Spleen (tissue), 7 donors: ENCODE measurements around the gene CDC34.

Experiments used
- POLR2A ChIP-seq, 3 donors: fragments of 450-650 bp; IDR thresholded peaks; one replicate each; pipeline ENCODE4 v1.5.1; 2017; ENCODE audit warnings: antibody characterized with exemption in 3 of 3, mild to moderate bottlenecking in 1 of 3
- TF ChIP-seq, protein P1 (sequence below), 11 experiments: fragments of 200-600 bp in 7 of 11; fragments of 450-650 bp in 4 of 11; sonication (generic) in 4 of 11; IDR thresholded peaks in 8 of 11; conservative IDR thresholded peaks in 3 of 11; 1 replicate in 7 of 11; 2 replicates in 4 of 11; pipeline versions ENCODE4 v1.4.0 to v1.8.0; 2016 to 2021; ENCODE audit warnings: antibody characterized with exemption in 11 of 11, inconsistent platforms in 4 of 11, mild to moderate bottlenecking in 1 of 11
- donor health status: DM: no; HTN: no; CAD: no; lungs with moderate emphysema.
- donor health status: DM: no; HTN: no; CAD: no.
- donor health status: DM: no; HTN: no; CAD: no.

DNA sequence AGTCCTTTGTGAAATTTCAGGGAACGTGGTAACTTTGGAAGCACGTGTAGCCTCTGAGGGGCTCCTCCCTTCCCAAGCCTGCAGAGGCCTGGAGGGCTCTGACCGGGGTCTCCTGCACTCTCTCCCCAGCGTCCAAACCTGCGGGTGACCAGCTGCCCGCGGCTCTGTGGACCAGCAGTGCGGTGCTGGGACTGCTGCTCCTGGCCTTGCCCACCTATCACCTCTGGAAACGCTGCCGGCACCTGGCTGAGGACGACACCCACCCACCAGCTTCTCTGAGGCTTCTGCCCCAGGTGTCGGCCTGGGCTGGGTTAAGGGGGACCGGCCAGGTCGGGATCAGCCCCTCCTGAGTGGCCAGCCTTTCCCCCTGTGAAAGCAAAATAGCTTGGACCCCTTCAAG is 26.9 kb upstream of the CDC34 start:
- TF ChIP-seq, protein P1, sequence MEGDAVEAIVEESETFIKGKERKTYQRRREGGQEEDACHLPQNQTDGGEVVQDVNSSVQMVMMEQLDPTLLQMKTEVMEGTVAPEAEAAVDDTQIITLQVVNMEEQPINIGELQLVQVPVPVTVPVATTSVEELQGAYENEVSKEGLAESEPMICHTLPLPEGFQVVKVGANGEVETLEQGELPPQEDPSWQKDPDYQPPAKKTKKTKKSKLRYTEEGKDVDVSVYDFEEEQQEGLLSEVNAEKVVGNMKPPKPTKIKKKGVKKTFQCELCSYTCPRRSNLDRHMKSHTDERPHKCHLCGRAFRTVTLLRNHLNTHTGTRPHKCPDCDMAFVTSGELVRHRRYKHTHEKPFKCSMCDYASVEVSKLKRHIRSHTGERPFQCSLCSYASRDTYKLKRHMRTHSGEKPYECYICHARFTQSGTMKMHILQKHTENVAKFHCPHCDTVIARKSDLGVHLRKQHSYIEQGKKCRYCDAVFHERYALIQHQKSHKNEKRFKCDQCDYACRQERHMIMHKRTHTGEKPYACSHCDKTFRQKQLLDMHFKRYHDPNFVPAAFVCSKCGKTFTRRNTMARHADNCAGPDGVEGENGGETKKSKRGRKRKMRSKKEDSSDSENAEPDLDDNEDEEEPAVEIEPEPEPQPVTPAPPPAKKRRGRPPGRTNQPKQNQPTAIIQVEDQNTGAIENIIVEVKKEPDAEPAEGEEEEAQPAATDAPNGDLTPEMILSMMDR (IDR thresholded peaks at IDR 0.05 in 8 of 11, conservative IDR thresholded peaks at IDR 0.05 in 3 of 11) = no peak
- no peak for TF ChIP-seq POLR2A (IDR thresholded peaks at IDR 0.05)
